NOMO-1 treated with dmso at 0.1 percent for 144 hours (cell line): ENCODE results near the gene OR2T29.
A peak's percentile ranks its signal among the peaks of the same experiment; 100 is the strongest.
"Not testable (repeated sequence)": the region's sequence is repeated elsewhere in the genome, so short reads cannot be mapped to it uniquely, and the experiment has no call there.

ENCODE experiments used
- DNase-seq: peaks from one replicate; lab custom pipeline; 2025; ENCODE audit not compliant: unreplicated experiment; lab: John Stamatoyannopoulos, UW

The OR2T29 gene, protein sequence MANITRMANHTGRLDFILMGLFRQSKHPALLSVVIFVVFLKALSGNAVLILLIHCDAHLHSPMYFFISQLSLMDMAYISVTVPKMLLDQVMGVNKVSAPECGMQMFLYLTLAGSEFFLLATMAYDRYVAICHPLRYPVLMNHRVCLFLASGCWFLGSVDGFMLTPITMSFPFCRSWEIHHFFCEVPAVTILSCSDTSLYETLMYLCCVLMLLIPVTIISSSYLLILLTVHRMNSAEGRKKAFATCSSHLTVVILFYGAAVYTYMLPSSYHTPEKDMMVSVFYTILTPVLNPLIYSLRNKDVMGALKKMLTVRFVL

GRCh38 chr1:248562672-248563071, at the start of gene OR2T29:
OR2T29 (minus strand) TSS chr1:248562772; CDS start chr1:248559491, 3,281 bp downstream.
- not testable (repeated sequence) for DNase-seq

DNA sequence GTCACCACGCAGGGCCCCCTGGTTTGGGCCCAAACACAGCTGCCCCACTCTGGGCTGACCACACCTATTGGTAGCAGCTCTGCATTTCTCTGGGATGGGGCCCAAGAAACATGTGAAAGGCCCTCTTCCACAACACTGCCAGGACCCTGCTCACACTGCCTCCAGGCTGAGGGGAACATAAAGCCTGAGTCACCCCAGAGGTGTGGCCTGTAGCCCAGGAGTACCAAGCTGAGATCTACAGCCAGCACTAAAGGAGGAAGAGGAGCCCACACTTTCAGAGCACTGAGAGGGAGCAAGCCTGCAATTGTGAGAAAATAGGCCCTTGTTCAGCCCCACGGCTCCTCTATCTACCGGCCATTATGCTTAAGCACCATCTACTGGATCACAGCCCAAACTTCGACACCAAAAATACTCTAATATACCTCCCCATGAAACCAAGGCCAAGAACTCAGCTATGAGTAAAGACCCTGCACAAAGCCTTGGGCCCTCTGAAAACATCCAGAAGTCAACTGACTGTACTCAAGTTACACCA, 49.4 kb upstream of the OR2T29 start:
- peak; percentile 0 for DNase-seq

- no peak for DNase-seq
These were observed 47.7 kb upstream of the OR2T29 start for GRCh38 chr1:248610301-248610700.

- DNase-seq = no peak
These were observed 36.8 kb upstream of the OR2T29 start for GRCh38 chr1:248599396-248599795.

- DNase-seq = no peak
These were observed 35.0 kb upstream of the OR2T29 start, which contains the start of gene OR2T10 for GRCh38 chr1:248597589-248597988. OR2T10 (minus strand) TSS chr1:248597700; CDS start chr1:248593768, 3,932 bp downstream.

- DNase-seq = no peak
These were observed 34.0 kb upstream of the OR2T29 start for GRCh38 chr1:248596615-248597014.

- no peak for DNase-seq
These were observed 30.7 kb upstream of the OR2T29 start for GRCh38 chr1:248593226-248593625.

DNA sequence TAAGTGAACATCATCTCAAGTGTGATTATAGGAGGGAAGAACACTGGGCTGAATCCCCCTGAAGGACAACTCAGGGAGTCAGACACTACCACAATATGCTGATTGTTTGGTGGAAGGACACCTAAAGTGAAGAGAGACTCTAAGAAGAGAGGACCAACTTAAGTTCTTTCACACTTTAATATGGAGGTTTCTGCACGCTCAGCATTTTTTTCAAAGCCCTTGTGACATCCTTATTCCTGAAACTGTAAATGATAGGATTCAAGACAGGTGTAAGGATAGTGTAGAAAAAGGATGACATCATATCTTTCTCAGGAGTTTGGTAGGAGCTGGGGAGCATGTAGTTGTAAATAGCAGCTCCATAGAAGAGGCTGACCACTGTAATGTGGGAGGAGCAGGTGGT, 30.1 kb upstream of the OR2T29 start:
- no peak for DNase-seq

DNA sequence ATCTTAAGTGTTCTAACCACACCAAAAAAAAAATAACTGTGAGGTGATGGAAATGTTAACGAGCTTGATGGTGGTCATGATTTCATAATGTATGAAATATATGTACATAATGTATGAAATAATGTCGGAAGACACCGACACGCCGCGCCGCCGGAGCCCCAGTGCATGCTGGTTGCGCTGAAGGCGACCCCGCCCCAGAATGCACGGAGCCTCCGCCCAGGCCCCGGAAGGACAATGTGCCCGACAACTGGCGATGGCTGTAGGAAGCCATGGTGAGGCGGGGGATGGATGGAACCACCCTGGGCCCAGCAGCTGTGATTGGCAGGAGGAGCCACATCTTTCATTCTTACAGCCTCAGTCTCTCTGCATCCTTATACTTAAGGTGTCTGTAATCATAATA, 27.5 kb upstream of the OR2T29 start:
- DNase-seq = no peak

DNA sequence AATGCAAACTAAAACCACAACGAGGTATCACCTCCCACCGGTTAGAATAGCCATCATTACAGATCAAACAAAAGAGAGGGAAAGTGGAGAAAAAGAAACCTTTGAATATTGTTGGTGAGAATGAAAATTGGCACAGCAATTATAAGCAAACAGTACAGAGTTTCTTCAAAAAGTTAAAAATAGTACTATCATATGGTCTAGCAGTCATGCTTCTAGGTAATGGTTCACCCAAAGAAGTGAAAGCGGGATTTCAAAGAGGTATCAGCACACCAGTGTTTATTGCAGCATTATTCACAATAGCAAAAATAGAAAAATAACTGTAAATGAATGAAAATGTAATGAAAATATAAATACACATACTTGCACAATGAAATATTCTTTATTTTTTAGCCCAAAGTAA, 26.8 kb upstream of the OR2T29 start:
- no peak for DNase-seq

DNA sequence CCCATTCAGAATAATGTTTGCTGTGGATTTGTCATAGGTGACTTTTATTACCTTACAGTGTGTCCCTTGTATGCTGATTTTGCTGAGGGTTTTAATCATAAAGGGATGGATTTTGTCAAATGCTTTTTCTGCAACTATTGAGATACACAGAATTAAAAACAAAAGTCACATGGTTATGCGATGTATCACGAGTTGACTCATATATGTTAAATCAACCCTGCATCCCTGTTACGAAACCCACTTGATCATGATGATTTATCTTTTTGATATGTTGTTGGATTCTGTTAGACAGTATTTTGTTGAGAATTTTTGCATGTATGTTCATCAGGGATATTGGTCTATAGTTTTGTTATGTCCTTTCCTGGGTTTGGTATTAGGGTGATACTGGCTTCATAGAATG, 22.7 kb upstream of the OR2T29 start:
- DNase-seq = no peak

DNA sequence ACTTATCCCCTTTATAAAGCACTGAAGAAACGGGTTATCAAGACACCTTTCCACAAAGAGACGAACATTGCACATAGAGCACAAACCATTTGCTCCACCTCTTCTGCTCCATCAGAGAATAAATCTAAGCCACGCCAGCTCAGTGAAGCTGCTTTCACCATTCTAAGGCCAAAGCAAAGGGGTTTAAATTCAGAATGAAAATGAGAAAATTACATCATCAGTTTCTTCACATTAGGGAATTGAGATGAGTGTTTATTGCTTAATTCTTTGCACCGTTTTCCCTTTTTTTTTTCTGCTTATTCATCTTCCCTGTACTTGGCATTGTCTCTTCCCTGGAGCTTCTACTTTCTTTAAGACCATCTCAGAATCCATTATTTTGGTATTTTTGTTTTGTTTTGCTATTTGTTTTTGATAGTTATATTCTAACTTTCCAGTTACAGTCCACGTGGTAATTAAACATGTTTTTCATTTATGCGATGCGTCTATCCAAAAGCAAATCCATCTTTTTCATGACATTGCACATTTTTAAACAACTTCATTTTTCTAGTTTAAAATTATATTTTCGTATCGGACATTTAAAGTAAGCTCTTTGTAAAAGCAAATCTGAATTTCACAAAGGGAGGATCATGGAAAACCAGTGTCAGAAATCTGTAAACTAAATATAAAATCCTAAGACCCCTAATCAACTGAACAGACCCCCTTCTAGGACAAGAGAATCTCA, 13.8 kb upstream of the OR2T29 start:
- no peak for DNase-seq

DNA sequence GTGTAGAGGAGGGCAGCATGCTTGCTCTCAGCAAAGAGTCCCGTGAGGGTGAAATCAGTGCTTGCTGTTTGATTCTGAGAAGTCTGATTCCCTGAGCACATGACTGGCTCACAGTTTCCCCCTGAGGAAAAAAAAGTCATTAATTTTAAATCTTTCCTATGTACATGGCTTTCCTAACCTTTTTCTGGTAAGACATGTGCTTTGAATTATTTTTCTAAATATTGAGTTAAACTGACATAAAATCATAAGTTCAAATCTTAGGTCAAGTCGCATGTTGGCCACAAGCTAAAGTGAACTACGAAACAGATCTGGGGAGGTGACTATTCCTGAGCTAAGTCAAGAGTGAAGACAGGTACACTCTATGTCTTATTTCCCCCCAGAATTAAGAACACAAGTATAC, 12.1 kb upstream of the OR2T29 start, which contains the start of gene OR2T34:
TSS of gene OR2T34 (minus strand) at position 101 of the 400 bp plus-strand sequence. CDS start at position 101, 0 bp downstream.
- not testable (repeated sequence) for DNase-seq

GRCh38 chr1:248573856-248574255, 11.3 kb upstream of the OR2T29 start:
- DNase-seq = not testable (repeated sequence)

DNA sequence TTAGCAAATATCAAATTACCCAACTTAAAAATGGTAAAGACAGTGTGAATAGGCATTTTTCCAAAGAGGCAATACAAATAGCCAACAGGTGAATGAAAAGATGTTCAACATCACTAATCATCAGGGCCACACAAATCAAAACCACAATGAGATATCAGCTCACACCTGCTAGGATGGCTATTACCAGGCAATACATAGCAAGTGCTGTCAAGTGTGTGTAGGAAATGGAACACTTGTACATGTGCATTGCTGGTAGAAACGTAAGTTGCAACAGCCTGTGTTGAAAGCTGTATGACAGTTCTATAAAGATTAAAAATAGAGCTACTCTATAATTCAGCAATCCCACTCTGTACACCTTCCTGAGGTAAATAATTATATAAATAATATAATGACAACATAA, 9.5 kb upstream of the OR2T29 start:
- DNase-seq = not testable (repeated sequence)

GRCh38 chr1:248570811-248571210, 8.2 kb upstream of the OR2T29 start:
- not testable (repeated sequence) for DNase-seq

- not testable (repeated sequence) for DNase-seq
These were observed 6.5 kb upstream of the OR2T29 start for GRCh38 chr1:248569049-248569448.

DNA sequence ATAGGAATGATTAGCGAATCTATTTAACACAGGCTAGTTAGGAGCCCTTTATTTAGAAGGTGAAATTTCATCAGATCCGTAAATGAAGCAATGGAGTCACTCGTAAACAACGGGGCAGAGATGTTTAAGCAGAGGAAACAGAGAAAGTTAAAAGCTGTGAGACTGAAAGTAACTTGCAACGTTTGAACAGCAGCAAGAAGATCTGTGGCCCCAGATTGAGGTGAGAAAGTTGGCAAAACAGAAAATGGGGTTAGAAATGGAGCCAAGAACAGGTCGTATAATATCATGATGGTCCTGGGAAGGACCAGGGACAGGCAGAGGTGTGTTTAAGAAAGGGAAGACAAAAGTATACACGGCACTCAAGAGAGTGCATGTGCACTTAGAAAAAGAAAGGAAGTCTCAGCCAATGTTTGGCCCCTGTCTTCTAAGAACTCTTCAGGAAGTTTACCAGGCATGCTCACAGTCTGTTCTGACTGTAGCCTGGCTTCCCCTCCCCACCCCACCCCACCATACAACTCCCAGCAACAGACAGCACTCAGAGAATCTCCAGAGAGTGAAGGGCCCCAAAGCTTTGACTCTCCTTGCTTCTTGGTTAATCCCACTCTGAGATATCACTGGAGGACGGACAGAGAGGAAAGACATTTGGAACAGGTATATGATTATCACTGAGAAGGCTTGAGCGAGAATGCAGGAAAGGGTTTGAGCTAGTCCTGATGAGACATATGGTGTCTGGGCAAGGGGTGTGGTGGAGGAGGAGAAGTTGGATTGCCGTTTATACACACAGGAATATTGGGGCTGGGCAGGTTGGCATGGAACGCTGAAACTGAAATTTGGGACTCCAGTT, 3.2 kb upstream of the OR2T29 start:
- not testable (repeated sequence) for DNase-seq

DNA sequence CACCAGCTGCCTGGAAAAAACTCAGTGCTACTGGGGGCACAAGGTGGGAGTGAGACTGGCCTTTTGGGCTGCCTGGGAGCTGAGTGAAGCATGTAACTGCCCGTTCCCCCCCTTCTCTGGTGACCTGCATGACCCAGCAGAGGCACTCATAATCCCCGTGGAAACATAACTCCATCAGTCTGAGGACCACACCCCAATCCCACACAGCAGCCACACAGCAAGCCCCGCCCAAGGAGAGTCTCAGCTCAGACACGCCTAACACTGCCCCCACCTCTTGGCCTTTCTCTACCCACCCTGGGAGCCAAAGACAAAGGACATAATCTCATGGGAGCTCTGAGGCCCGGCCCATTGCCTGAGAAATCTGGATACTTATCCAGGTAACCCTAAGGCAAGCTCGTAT, 11.5 kb downstream of the OR2T29 start:
- DNase-seq = not testable (repeated sequence)

DNA sequence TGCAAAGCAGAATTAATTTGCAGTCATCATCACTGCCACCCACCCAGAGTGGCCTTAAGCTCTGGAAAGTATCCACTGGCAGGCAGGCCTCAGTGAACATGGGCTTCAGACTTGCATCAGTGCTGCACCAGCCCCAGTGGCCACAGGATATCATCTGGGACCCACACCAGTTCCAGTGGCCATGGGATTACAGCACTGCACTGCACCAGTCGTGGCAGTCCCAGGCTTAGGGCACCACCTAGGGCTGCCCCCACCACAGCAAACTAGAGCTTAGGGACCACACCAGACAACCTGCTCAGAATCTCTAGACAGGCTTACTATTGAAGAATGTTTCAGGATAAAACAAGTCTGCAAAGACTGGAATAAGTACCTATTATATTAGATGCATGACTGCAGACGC, 15.2 kb downstream of the OR2T29 start:
- DNase-seq = not testable (repeated sequence)

- not testable (repeated sequence) for DNase-seq
These were observed 25.1 kb downstream of the OR2T29 start for GRCh38 chr1:248537449-248537848.
